ENCODE data around the gene WHRN. TPM values are rescaled to one million over a fixed set of nuclear protein-coding genes. Genes with fewer than 3 reads are reported as not detected.

Gene WHRN
- total and polyA plus RNA-seq, 2 of the 8 experiments (the other 6 are each of a cell fraction or from before 2014, with no cell fraction given) = 4.4 to 7.7 TPM

GRCh38 chr9:114522847-114523246, 17.6 kb upstream of the WHRN start:
- 0 out of 2 replicates have a peak, but pooled peaks cover 2% of the 10 kb centered on the region for H3K23me2 ChIP-seq (ENCODE audit: low read depth, low read length)
- H4K20me1 ChIP-seq (replicated peaks in 1 of 2; ENCODE audit: control insufficient read depth in 1 of 2, insufficient read depth in 2 of 2, low read length in 2 of 2) = no peaks in the 10 kb centered on the region
- no peak overlapping the region for H4K8ac ChIP-seq (ENCODE audit: extremely low read depth, insufficient read depth, low read length)
- CTCF ChIA-PET (ENCODE audit: partially characterized antibody) = interaction anchor here (0.7 to 2.9 kb wide), 4 partner anchors 14 to 157 kb away, joined by 3 to 10 read pairs (median 4); no protein-coding TSS in a partner anchor
- H2BK5ac ChIP-seq (ENCODE audit: low read depth, low read length) = no peak overlapping the region
- H3K4me3 ChIP-seq (ENCODE audit: extremely low read depth in 1 of 4, insufficient read depth in 2 of 4, low read depth in 3 of 4, low read length in 4 of 4) = no peak overlapping the region
- H3K79me2 ChIP-seq (ENCODE audit: control insufficient read depth in 1 of 2, insufficient read depth in 2 of 2, low read length in 2 of 2) = no peaks in the 10 kb centered on the region
- H3K56ac ChIP-seq (replicated peaks; ENCODE audit: insufficient read length, low read depth, low read length) = no peak overlapping the region
- H2BK120ac ChIP-seq (replicated peaks; ENCODE audit: low read depth, low read length) = no peak overlapping the region
- no peak overlapping the region for H3K4ac ChIP-seq (replicated peaks; ENCODE audit: insufficient read length, low read depth, low read length)
- FAIRE-seq = no peak
- TF ChIP-seq CHD2 (IDR thresholded peaks at IDR 0.05; ENCODE audit: low read length) (no peak), ASH2L (IDR thresholded peaks at IDR 0.05; ENCODE audit: low read length) (no peak), KDM5A (IDR thresholded peaks at IDR 0.05; ENCODE audit: low read length) (no peak), GTF2F1 (IDR thresholded peaks at IDR 0.05; ENCODE audit: borderline replicate concordance, low read depth, low read length) (no peak)
- no peaks in the 10 kb centered on the region for H3K79me1 ChIP-seq (ENCODE audit: low read depth, low read length)
- no peak overlapping the region for H4K5ac ChIP-seq (ENCODE audit: insufficient read length, low read depth, low read length)
- no peak overlapping the region for H3K9ac ChIP-seq (replicated peaks in 1 of 4; ENCODE audit: extremely low read depth in 1 of 4, low read depth in 3 of 4, low read length in 3 of 4)
- no peaks in the 10 kb centered on the region for H3K36me3 ChIP-seq (ENCODE audit: control insufficient read depth in 2 of 4, insufficient read depth in 4 of 4, low read length in 3 of 4)
- no peak overlapping the region for H3K4me2 ChIP-seq (ENCODE audit: insufficient read depth in 1 of 2, low read depth in 2 of 2, low read length in 2 of 2)
- no peak overlapping the region for H2AK5ac ChIP-seq (ENCODE audit: low read depth, low read length)
- H3K14ac ChIP-seq (ENCODE audit: insufficient read length) = no peak overlapping the region
- no peak overlapping the region for H2BK15ac ChIP-seq (ENCODE audit: low read length)
- H3K4me1 ChIP-seq (replicated peaks in 1 of 4; ENCODE audit: control insufficient read depth in 3 of 4, insufficient read depth in 4 of 4, low read length in 3 of 4) = no peaks in the 10 kb centered on the region
- H2AFZ ChIP-seq (ENCODE audit: low read length) = no peak overlapping the region
- H2BK20ac ChIP-seq (ENCODE audit: low read length) = no peak overlapping the region
- no peak overlapping the region for H3K18ac ChIP-seq (ENCODE audit: extremely low read depth, low read length)
- no peak for DNase-seq (ENCODE audit: low read depth in 1 of 2, low spot score in 2 of 2)
- no peak overlapping the region for H2BK12ac ChIP-seq (ENCODE audit: low read depth, low read length)
- WGBS, 2 experiments (ENCODE audit: extremely low coverage in 1 of 2, insufficient coverage in 1 of 2, insufficient read length in 1 of 2, insufficient replicate concordance in 2 of 2, low coverage in 1 of 2, low lambda C conversion rate in 2 of 2, missing lambda C conversion rate in 1 of 2) = 86% methylated on average over 3 of the region's 3 CpGs; no CpG with 5 or more reads in 1 of the 2 experiments
- no peak overlapping the region for H3K23ac ChIP-seq (ENCODE audit: insufficient read length)
- no peak overlapping the region for H3K27ac ChIP-seq (ENCODE audit: low read depth, low read length)
- POLR2A ChIA-PET (ENCODE audit: partially characterized antibody) = interaction anchor here (1.0 kb wide), 1 partner anchor 65 kb away, joined by 4 read pairs; the partner anchor contains the start of gene ATP6V1G1
- H4K91ac ChIP-seq (replicated peaks; ENCODE audit: insufficient read length, low read length) = no peak overlapping the region
- H3K9me3 ChIP-seq (ENCODE audit: insufficient read depth in 2 of 2, low read depth in 1 of 2, low read length in 1 of 2) = no peaks in the 10 kb centered on the region
- peaks cover 0 to 2% (median 0%) of the 10 kb centered on the region in 4 experiments; a peak in 1 of 7 replicates for H3K27me3 ChIP-seq (replicated peaks in 1 of 4; ENCODE audit: control insufficient read depth in 3 of 4, extremely low read depth in 1 of 4, insufficient read depth in 3 of 4, low read length in 3 of 4)

Data from H1 (cell line).